GM12878 (cell line): Measurements from ENCODE around the gene ALKBH8. TPM values are rescaled to one million over a fixed set of nuclear protein-coding genes. Genes with fewer than 3 reads are reported as not detected.

Source experiments
- ATAC-seq: fragments of 200-7000 bp; cut with Tn5 transposase; 3 replicates; pipeline ENCODE4 v1.9.1; 2020; ENCODE audit warnings: mild to moderate bottlenecking, moderate library complexity
- BruUV-seq: library from RNA; stranded (reverse); fragments of 400-500 nt; replicated peaks from 2 replicates; lab custom pipeline; 2021; lab: Mats Ljungman, UMichigan
- CTCF ChIA-PET: fragments of 300-600 bp; sonication (Branson Sonifier 250); formaldehyde crosslinking; extraction: SDS; loops from one replicate; lab custom pipeline; 2021; ENCODE audit warnings: inconsistent platforms; lab: Yijun Ruan, JAX
- POLR2A ChIA-PET: fragments of 350-600 bp; formaldehyde crosslinking; extraction: SDS; loops from one replicate; lab custom pipeline; 2021; ENCODE audit warnings: inconsistent platforms; lab: Charles Lee
- RAD21 ChIA-PET: fragments of 300-600 bp; sonication (Branson Sonifier 250); formaldehyde crosslinking; loops from one replicate; lab custom pipeline; 2023; ENCODE audit warnings: antibody characterized with exemption; ENCODE audit not compliant: unreplicated experiment; lab: Charles Lee
- SMC1A ChIA-PET: fragments of 300-600 bp; sonication (Branson Sonifier 250); formaldehyde crosslinking; loops from one replicate; lab custom pipeline; 2023; ENCODE audit not compliant: unreplicated experiment, uncharacterized antibody; lab: Charles Lee
- DNase-seq: peaks from one replicate; pipeline ENCODE4 v3.0.0-alpha.2; 2011; ENCODE audit warnings: low read depth, low spot score
- FAIRE-seq: peaks from 3 replicates; lab custom pipeline; 2011; peaks lifted over from hg19 to GRCh38; lab: Jason Lieb, UNC
- H2AFZ ChIP-seq: 2 replicates; pipeline ENCODE4 v1.6.0; 2011; ENCODE audit warnings: low read depth, low read length, control low read depth; ENCODE audit not compliant: control insufficient read depth
- H3K27ac ChIP-seq: 2 replicates; pipeline ENCODE4 v1.5.1; 2011; ENCODE audit warnings: control low read depth; ENCODE audit not compliant: control insufficient read depth, insufficient read depth
- H3K27me3 ChIP-seq, 2 experiments: replicated peaks in 1 of 2; 2 replicates each; pipeline versions ENCODE4 v1.6.0 to v1.6.1; 2011; ENCODE audit warnings: low read length in 1 of 2; ENCODE audit not compliant: control insufficient read depth in 2 of 2, insufficient read depth in 2 of 2
- H3K36me3 ChIP-seq, 2 experiments: 2 replicates each; pipeline ENCODE4 v1.5.1; 2011; ENCODE audit warnings: low read length in 1 of 2; ENCODE audit not compliant: control insufficient read depth in 2 of 2, insufficient read depth in 2 of 2
- H3K4me1 ChIP-seq: 2 replicates; pipeline ENCODE4 v1.6.1; 2011; ENCODE audit warnings: mild to moderate bottlenecking, low read length, moderate library complexity, mixed read lengths; ENCODE audit not compliant: control insufficient read depth, insufficient read depth
- H3K4me2 ChIP-seq: 2 replicates; pipeline ENCODE4 v1.6.0; 2011; ENCODE audit warnings: control low read depth; ENCODE audit not compliant: control insufficient read depth, insufficient read depth
- H3K4me3 ChIP-seq: fragments of 200-600 bp; sonication (generic); 2 replicates; pipeline ENCODE4 v1.5.1; 2016
- H3K79me2 ChIP-seq: 2 replicates; pipeline ENCODE4 v1.6.0; 2011; ENCODE audit warnings: low read length; ENCODE audit not compliant: control insufficient read depth, insufficient read depth
- H3K9ac ChIP-seq: 2 replicates; pipeline ENCODE4 v1.8.0; 2011; ENCODE audit warnings: low read length, control low read depth, mixed read lengths; ENCODE audit not compliant: control insufficient read depth, insufficient read depth
- H3K9me3 ChIP-seq: replicated peaks from 3 replicates; pipeline ENCODE4 v1.5.1; 2011; ENCODE audit warnings: mild to moderate bottlenecking, low read length; ENCODE audit not compliant: control insufficient read depth, insufficient read depth
- H4K20me1 ChIP-seq: 2 replicates; pipeline ENCODE4 v1.6.0; 2011; ENCODE audit not compliant: control insufficient read depth, insufficient read depth
- ATF7 ChIP-seq: fragments of 450-650 bp; IDR thresholded peaks from 2 replicates; pipeline ENCODE4 v1.6.1; 2016; ENCODE audit warnings: low read depth, mild to moderate bottlenecking
- BMI1 ChIP-seq: fragments of 450-650 bp; IDR thresholded peaks from 2 replicates; pipeline ENCODE4 v1.6.1; 2016; ENCODE audit warnings: mild to moderate bottlenecking, moderate library complexity, borderline replicate concordance
- CREB1 ChIP-seq: IDR thresholded peaks from 2 replicates; pipeline ENCODE4 v1.6.1; 2012; ENCODE audit warnings: low read depth, mild to moderate bottlenecking, inconsistent platforms
- EP300 ChIP-seq, 2 experiments: fragments of 150-350 bp in 1 of 2; IDR thresholded peaks; 2 replicates each; pipeline ENCODE4 v1.6.1; 2011 to 2012; ENCODE audit warnings: low read depth in 2 of 2, low read length in 2 of 2, borderline replicate concordance in 1 of 2, improper control_type of control experiment in 1 of 2, inconsistent platforms in 1 of 2; ENCODE audit not compliant: control insufficient read depth in 1 of 2
- NRF1 ChIP-seq: conservative IDR thresholded peaks from 2 replicates; pipeline ENCODE4 v1.6.1; 2011; ENCODE audit warnings: mild to moderate bottlenecking, low read depth, low read length, improper control_type of control experiment
- PAX8 ChIP-seq: fragments of 450-650 bp; IDR thresholded peaks from 2 replicates; pipeline ENCODE4 v1.6.1; 2017; ENCODE audit warnings: mild to moderate bottlenecking, moderate library complexity
- POLR2A ChIP-seq: IDR thresholded peaks from 2 replicates; pipeline ENCODE4 v1.6.1; 2011; ENCODE audit warnings: low read depth, mild to moderate bottlenecking, low read length
- SRF ChIP-seq, 2 experiments: IDR thresholded peaks; 2 replicates each; pipeline ENCODE4 v1.6.1; 2011; ENCODE audit warnings: low read depth in 2 of 2, low read length in 2 of 2, mild to moderate bottlenecking in 1 of 2, moderate library complexity in 1 of 2
- ZNF217 ChIP-seq: fragments of 450-650 bp; IDR thresholded peaks from 2 replicates; pipeline ENCODE4 v1.6.1; 2017; ENCODE audit warnings: antibody characterized with exemption, mild to moderate bottlenecking
- WGBS: methylation state at CpG from one replicate; pipeline ENCODE4 v1.1.6; 2016; ENCODE audit warnings: low lambda C conversion rate; ENCODE audit not compliant: insufficient replicate concordance, insufficient coverage; ENCODE audit errors: missing lambda C conversion rate; 5-methylcytosine and 5-hydroxymethylcytosine counted together
- in situ Hi-C: fragments of 300-500 bp; cut with MboI; formaldehyde crosslinking; loops from 9 replicates; pipeline ENCODE4 v1.14.3; 2018; ENCODE audit warnings: mixed read lengths
- intact Hi-C: fragments of 100-400 bp; cut with micrococcal nuclease; formaldehyde crosslinking; loops from one replicate; pipeline ENCODE4 v1.14.2; 2022; ENCODE audit not compliant: unreplicated experiment
- polyA plus RNA-seq, 11 experiments: library from polyadenylated mRNA; depleted of rRNA in 4 of 11; unstranded in 6 of 11; stranded (reverse) in 5 of 11; fragments of >200 nt; fragmentation: Nextera tagmentation in 4 of 11; fragmentation: Illumina TruSeq in 1 of 11; extraction: Ambion mirVana in 4 of 11; extraction: Trizol in 1 of 11; gene quantifications; 1 replicate in 1 of 11; 2 replicates in 10 of 11; pipeline versions ENCODE4 v1.2.1 to v1.2.3, GENCODE V29; 2011 to 2016; ENCODE audit warnings: inconsistent platforms in 2 of 11, missing spikeins in 2 of 11, low read depth in 1 of 11
- total RNA-seq, 4 experiments: library from RNA; depleted of rRNA in 3 of 4; stranded (reverse); fragments of >200 nt in 3 of 4; fragmentation: Illumina TruSeq in 1 of 4; extraction: Trizol in 1 of 4; gene quantifications; 2 replicates each; pipeline versions ENCODE4 v1.2.1 to v1.2.3, GENCODE V29; 2013 to 2021
- TF ChIP-seq, protein P1 (sequence below): fragments of 450-650 bp; IDR thresholded peaks from 2 replicates; pipeline ENCODE4 v1.6.1; 2016; ENCODE audit warnings: mild to moderate bottlenecking, moderate library complexity, borderline replicate concordance
- TF ChIP-seq, protein P2 (sequence below): fragments of 450-650 bp; IDR thresholded peaks from 2 replicates; pipeline ENCODE4 v1.6.1; 2016; ENCODE audit warnings: mild to moderate bottlenecking

The ALKBH8 gene
- total and polyA plus RNA-seq, 10 of the 15 experiments (the other 5 are each of a cell fraction or from before 2014, with no cell fraction given) = 4.6 to 13.1 (median 9.5) TPM

DNA sequence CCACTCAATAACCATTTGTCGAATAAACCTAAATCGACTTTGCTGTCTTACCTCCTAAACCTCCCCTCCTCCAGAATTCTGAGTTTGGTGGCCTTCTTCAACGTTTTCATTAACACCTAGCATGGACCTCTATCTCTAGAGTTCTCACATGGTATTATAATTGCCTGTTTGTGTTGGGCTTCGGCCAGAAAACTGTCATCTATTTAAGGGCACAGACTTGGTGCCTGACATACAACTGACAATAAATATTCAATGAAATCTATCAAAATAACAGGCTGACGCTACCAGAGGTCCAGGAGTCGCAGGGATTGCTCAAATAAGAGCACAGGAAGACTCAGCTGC, 687 bp downstream of the ALKBH8 start:
- no peaks in the 10 kb centered on the region for H3K27me3 ChIP-seq
- H3K4me3 ChIP-seq = peak overlapping the region; percentile 71
- peaks cover 22% of the 10 kb centered on the region for H3K79me2 ChIP-seq
- peaks cover 25% of the 10 kb centered on the region for H3K4me1 ChIP-seq
- BruUV-seq = TSS peak; percentile 75
- ChIA-PET CTCF (interaction anchor here (0.6 to 21.8 kb wide), 12 partner anchors 12 to 320 kb away, joined by 3 to 536 read pairs (median 8); no protein-coding TSS in a partner anchor), POLR2A (no interaction called here), SMC1A (interaction anchor here (1.2 to 11.1 kb wide), 8 partner anchors 10 to 206 kb away, joined by 3 to 249 read pairs (median 12); no protein-coding TSS in a partner anchor), RAD21 (interaction anchor here (1.1 to 10.5 kb wide), 5 partner anchors 15 to 206 kb away, joined by 3 to 120 read pairs (median 6); no protein-coding TSS in a partner anchor)
- no peaks in the 10 kb centered on the region for H3K9me3 ChIP-seq
- ATAC-seq (peak; percentile 12), FAIRE-seq (no peak), DNase-seq (no peak)
- H4K20me1 ChIP-seq = no peaks in the 10 kb centered on the region
- peak overlapping the region; percentile 99 for H2AFZ ChIP-seq
- H3K9ac ChIP-seq = peak overlapping the region; percentile 94
- in situ Hi-C loops (no loop called here), intact Hi-C loops (loop anchor here (2.0 to 10.0 kb wide), 4 partner anchors 207 to 440 kb away; partner anchors contain the start of genes CUL5 and SLC35F2)
- no peaks in the 10 kb centered on the region for H3K36me3 ChIP-seq
- H3K4me2 ChIP-seq = peak overlapping the region; percentile 81
- 31% methylated on average over 6 of the region's 6 CpGs for WGBS
- TF ChIP-seq CREB1 (no peak), NRF1 (0 out of 2 replicates have a peak, but pooled peaks have one; percentile 21), ZNF217 (no peak), PAX8 (no peak), SRF (IDR thresholded peaks at IDR 0.05; ENCODE audit: low read depth in 2 of 2, low read length in 2 of 2) (no peak), POLR2A (no peak)
- peak overlapping the region; percentile 89 for H3K27ac ChIP-seq

DNA sequence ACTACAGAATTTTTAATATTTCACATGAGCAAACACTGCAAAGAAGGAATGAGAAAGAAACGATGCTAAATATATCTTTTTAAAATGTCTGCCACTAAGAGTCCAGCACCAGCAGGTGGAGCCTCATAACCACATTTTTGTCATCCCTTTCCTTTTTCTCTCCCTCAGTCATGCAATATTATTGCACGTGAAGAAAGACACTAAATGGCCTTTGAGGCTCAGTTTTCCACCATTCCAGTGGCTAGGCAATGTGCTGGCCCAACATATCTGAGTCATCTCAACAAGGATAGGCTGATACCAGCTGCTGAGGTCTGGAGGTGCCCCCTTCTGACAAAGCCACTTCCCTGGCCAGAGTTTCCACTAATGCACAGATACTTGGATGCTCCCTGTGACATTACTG, 1.8 kb downstream of the ALKBH8 start:
- ChIA-PET SMC1A (interaction anchor here (0.6 to 11.1 kb wide), 25 partner anchors 8 to 273 kb away, joined by 3 to 249 read pairs (median 5); no protein-coding TSS in a partner anchor), CTCF (interaction anchor here (0.7 to 21.8 kb wide), 28 partner anchors 9 to 302 kb away, joined by 3 to 536 read pairs (median 6); partner anchors contain the start of gene CWF19L2), POLR2A (interaction anchor here (0.9 to 1.6 kb wide), 5 partner anchors 10 to 125 kb away, joined by 3 to 5 read pairs (median 3); no protein-coding TSS in a partner anchor), RAD21 (interaction anchor here (0.9 to 10.5 kb wide), 17 partner anchors 8 to 522 kb away, joined by 3 to 120 read pairs (median 7); no protein-coding TSS in a partner anchor)
- peak; percentile 38 for FAIRE-seq
- peaks cover 22% of the 10 kb centered on the region for H3K79me2 ChIP-seq
- in situ Hi-C loops = no loop called here
- no peak for DNase-seq
- BruUV-seq = no TSS peak
- peak; percentile 24 for ATAC-seq
- WGBS = 0% methylated on average over 2 of the region's 2 CpGs
- 0 out of 4 replicates have a peak, but pooled peaks cover 0 to 2% of the 10 kb centered on the region in 2 experiments for H3K36me3 ChIP-seq
- no peaks in the 10 kb centered on the region for H3K9me3 ChIP-seq
- intact Hi-C loops = loop anchor here (1.0 to 10.0 kb wide), 5 partner anchors 126 to 441 kb away; partner anchors contain the start of genes CUL5 and SLC35F2
- H3K9ac ChIP-seq = no peak overlapping the region
- H2AFZ ChIP-seq = peak overlapping the region; percentile 49
- H3K27ac ChIP-seq = peak overlapping the region; percentile 27; the same call in 1 of the 2 replicates
- peaks cover 25% of the 10 kb centered on the region for H3K4me1 ChIP-seq
- H3K4me2 ChIP-seq = peak overlapping the region; percentile 81
- peak overlapping the region; percentile 20; the same call in 1 of the 2 replicates for H3K4me3 ChIP-seq
- H4K20me1 ChIP-seq = no peaks in the 10 kb centered on the region
- H3K27me3 ChIP-seq = no peaks in the 10 kb centered on the region
- TF ChIP-seq BMI1 (no peak), EP300 (IDR thresholded peaks at IDR 0.05; ENCODE audit: borderline replicate concordance in 1 of 2, control insufficient read depth in 1 of 2, low read depth in 2 of 2, low read length in 2 of 2) (no peak), ATF7 (no peak)
- TF ChIP-seq, protein P1, sequence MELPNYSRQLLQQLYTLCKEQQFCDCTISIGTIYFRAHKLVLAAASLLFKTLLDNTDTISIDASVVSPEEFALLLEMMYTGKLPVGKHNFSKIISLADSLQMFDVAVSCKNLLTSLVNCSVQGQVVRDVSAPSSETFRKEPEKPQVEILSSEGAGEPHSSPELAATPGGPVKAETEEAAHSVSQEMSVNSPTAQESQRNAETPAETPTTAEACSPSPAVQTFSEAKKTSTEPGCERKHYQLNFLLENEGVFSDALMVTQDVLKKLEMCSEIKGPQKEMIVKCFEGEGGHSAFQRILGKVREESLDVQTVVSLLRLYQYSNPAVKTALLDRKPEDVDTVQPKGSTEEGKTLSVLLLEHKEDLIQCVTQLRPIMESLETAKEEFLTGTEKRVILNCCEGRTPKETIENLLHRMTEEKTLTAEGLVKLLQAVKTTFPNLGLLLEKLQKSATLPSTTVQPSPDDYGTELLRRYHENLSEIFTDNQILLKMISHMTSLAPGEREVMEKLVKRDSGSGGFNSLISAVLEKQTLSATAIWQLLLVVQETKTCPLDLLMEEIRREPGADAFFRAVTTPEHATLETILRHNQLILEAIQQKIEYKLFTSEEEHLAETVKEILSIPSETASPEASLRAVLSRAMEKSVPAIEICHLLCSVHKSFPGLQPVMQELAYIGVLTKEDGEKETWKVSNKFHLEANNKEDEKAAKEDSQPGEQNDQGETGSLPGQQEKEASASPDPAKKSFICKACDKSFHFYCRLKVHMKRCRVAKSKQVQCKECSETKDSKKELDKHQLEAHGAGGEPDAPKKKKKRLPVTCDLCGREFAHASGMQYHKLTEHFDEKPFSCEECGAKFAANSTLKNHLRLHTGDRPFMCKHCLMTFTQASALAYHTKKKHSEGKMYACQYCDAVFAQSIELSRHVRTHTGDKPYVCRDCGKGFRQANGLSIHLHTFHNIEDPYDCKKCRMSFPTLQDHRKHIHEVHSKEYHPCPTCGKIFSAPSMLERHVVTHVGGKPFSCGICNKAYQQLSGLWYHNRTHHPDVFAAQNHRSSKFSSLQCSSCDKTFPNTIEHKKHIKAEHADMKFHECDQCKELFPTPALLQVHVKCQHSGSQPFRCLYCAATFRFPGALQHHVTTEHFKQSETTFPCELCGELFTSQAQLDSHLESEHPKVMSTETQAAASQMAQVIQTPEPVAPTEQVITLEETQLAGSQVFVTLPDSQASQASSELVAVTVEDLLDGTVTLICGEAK = no peak
- TF ChIP-seq, protein P2, sequence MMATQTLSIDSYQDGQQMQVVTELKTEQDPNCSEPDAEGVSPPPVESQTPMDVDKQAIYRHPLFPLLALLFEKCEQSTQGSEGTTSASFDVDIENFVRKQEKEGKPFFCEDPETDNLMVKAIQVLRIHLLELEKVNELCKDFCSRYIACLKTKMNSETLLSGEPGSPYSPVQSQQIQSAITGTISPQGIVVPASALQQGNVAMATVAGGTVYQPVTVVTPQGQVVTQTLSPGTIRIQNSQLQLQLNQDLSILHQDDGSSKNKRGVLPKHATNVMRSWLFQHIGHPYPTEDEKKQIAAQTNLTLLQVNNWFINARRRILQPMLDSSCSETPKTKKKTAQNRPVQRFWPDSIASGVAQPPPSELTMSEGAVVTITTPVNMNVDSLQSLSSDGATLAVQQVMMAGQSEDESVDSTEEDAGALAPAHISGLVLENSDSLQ = no peak
